GM12878 (cell line): Measurements from ENCODE around the gene MRPS18A. TPM values are rescaled to one million over a fixed set of nuclear protein-coding genes. Genes with fewer than 3 reads are reported as not detected.
A peak's percentile ranks its signal among the peaks of the same experiment; 100 is the strongest.

Experiments
- ATAC-seq: fragments of 200-7000 bp; cut with Tn5 transposase; 3 replicates; pipeline ENCODE4 v1.9.1; 2020; ENCODE audit warnings: mild to moderate bottlenecking, moderate library complexity
- BruUV-seq: library from RNA; stranded (reverse); fragments of 400-500 nt; replicated peaks from 2 replicates; lab custom pipeline; 2021; lab: Mats Ljungman, UMichigan
- CTCF ChIA-PET: fragments of 300-600 bp; sonication (Branson Sonifier 250); formaldehyde crosslinking; extraction: SDS; loops from one replicate; lab custom pipeline; 2021; ENCODE audit warnings: inconsistent platforms; lab: Yijun Ruan, JAX
- POLR2A ChIA-PET: fragments of 350-600 bp; formaldehyde crosslinking; extraction: SDS; loops from one replicate; lab custom pipeline; 2021; ENCODE audit warnings: inconsistent platforms; lab: Charles Lee
- RAD21 ChIA-PET: fragments of 300-600 bp; sonication (Branson Sonifier 250); formaldehyde crosslinking; loops from one replicate; lab custom pipeline; 2023; ENCODE audit warnings: antibody characterized with exemption; ENCODE audit not compliant: unreplicated experiment; lab: Charles Lee
- SMC1A ChIA-PET: fragments of 300-600 bp; sonication (Branson Sonifier 250); formaldehyde crosslinking; loops from one replicate; lab custom pipeline; 2023; ENCODE audit not compliant: unreplicated experiment, uncharacterized antibody; lab: Charles Lee
- DNase-seq: peaks from one replicate; pipeline ENCODE4 v3.0.0-alpha.2; 2011; ENCODE audit warnings: low read depth, low spot score
- FAIRE-seq: peaks from 3 replicates; lab custom pipeline; 2011; peaks lifted over from hg19 to GRCh38; lab: Jason Lieb, UNC
- H2AFZ ChIP-seq: 2 replicates; pipeline ENCODE4 v1.6.0; 2011; ENCODE audit warnings: low read depth, low read length, control low read depth; ENCODE audit not compliant: control insufficient read depth
- H3K27ac ChIP-seq: 2 replicates; pipeline ENCODE4 v1.5.1; 2011; ENCODE audit warnings: control low read depth; ENCODE audit not compliant: control insufficient read depth, insufficient read depth
- H3K27me3 ChIP-seq, 2 experiments: replicated peaks in 1 of 2; 2 replicates each; pipeline versions ENCODE4 v1.6.0 to v1.6.1; 2011; ENCODE audit warnings: low read length in 1 of 2; ENCODE audit not compliant: control insufficient read depth in 2 of 2, insufficient read depth in 2 of 2
- H3K36me3 ChIP-seq, 2 experiments: 2 replicates each; pipeline ENCODE4 v1.5.1; 2011; ENCODE audit warnings: low read length in 1 of 2; ENCODE audit not compliant: control insufficient read depth in 2 of 2, insufficient read depth in 2 of 2
- H3K4me1 ChIP-seq: 2 replicates; pipeline ENCODE4 v1.6.1; 2011; ENCODE audit warnings: mild to moderate bottlenecking, low read length, moderate library complexity, mixed read lengths; ENCODE audit not compliant: control insufficient read depth, insufficient read depth
- H3K4me2 ChIP-seq: 2 replicates; pipeline ENCODE4 v1.6.0; 2011; ENCODE audit warnings: control low read depth; ENCODE audit not compliant: control insufficient read depth, insufficient read depth
- H3K4me3 ChIP-seq: fragments of 200-600 bp; sonication (generic); 2 replicates; pipeline ENCODE4 v1.5.1; 2016
- H3K79me2 ChIP-seq: 2 replicates; pipeline ENCODE4 v1.6.0; 2011; ENCODE audit warnings: low read length; ENCODE audit not compliant: control insufficient read depth, insufficient read depth
- H3K9ac ChIP-seq: 2 replicates; pipeline ENCODE4 v1.8.0; 2011; ENCODE audit warnings: low read length, control low read depth, mixed read lengths; ENCODE audit not compliant: control insufficient read depth, insufficient read depth
- H3K9me3 ChIP-seq: replicated peaks from 3 replicates; pipeline ENCODE4 v1.5.1; 2011; ENCODE audit warnings: mild to moderate bottlenecking, low read length; ENCODE audit not compliant: control insufficient read depth, insufficient read depth
- H4K20me1 ChIP-seq: 2 replicates; pipeline ENCODE4 v1.6.0; 2011; ENCODE audit not compliant: control insufficient read depth, insufficient read depth
- BACH1 ChIP-seq: fragments of 450-650 bp; IDR thresholded peaks from 2 replicates; pipeline ENCODE4 v1.6.1; 2017; ENCODE audit warnings: mild to moderate bottlenecking, borderline replicate concordance
- BMI1 ChIP-seq: fragments of 450-650 bp; IDR thresholded peaks from 2 replicates; pipeline ENCODE4 v1.6.1; 2016; ENCODE audit warnings: mild to moderate bottlenecking, moderate library complexity, borderline replicate concordance
- EP300 ChIP-seq, 2 experiments: fragments of 150-350 bp in 1 of 2; IDR thresholded peaks; 2 replicates each; pipeline ENCODE4 v1.6.1; 2011 to 2012; ENCODE audit warnings: low read depth in 2 of 2, low read length in 2 of 2, borderline replicate concordance in 1 of 2, improper control_type of control experiment in 1 of 2, inconsistent platforms in 1 of 2; ENCODE audit not compliant: control insufficient read depth in 1 of 2
- EZH2 ChIP-seq: IDR thresholded peaks from 2 replicates; pipeline ENCODE4 v1.6.1; 2012; ENCODE audit warnings: low read depth, mild to moderate bottlenecking, control low read depth, inconsistent platforms, low read length, borderline replicate concordance; ENCODE audit not compliant: control insufficient read depth
- HCFC1 ChIP-seq: fragments of 150-350 bp; IDR thresholded peaks from 2 replicates; pipeline ENCODE4 v1.6.1; 2014; ENCODE audit warnings: low read length
- HDAC6 ChIP-seq: fragments of 200-600 bp; sonication (generic); IDR thresholded peaks from one replicate; pipeline ENCODE4 v1.8.0; 2017; ENCODE audit warnings: antibody characterized with exemption; ENCODE audit not compliant: unreplicated experiment
- IKZF2 ChIP-seq, 2 experiments: fragments of 450-650 bp; IDR thresholded peaks; 2 replicates each; pipeline ENCODE4 v1.6.1; 2017; ENCODE audit warnings: mild to moderate bottlenecking in 2 of 2, moderate library complexity in 2 of 2
- KDM1A ChIP-seq: fragments of 200-600 bp; sonication (generic); IDR thresholded peaks from 2 replicates; pipeline ENCODE4 v1.6.1; 2016; ENCODE audit warnings: borderline replicate concordance
- NRF1 ChIP-seq: conservative IDR thresholded peaks from 2 replicates; pipeline ENCODE4 v1.6.1; 2011; ENCODE audit warnings: mild to moderate bottlenecking, low read depth, low read length, improper control_type of control experiment
- RAD51 ChIP-seq: fragments of 450-650 bp; IDR thresholded peaks from 2 replicates; pipeline ENCODE4 v1.6.1; 2016; ENCODE audit warnings: moderate library complexity, mild to moderate bottlenecking, inconsistent platforms
- RBBP5 ChIP-seq: fragments of 200-600 bp; sonication (generic); conservative IDR thresholded peaks from 2 replicates; pipeline ENCODE4 v1.6.1; 2016
- SPI1 ChIP-seq: IDR thresholded peaks from 2 replicates; pipeline ENCODE4 v1.6.1; 2011; ENCODE audit warnings: low read depth, mild to moderate bottlenecking, low read length, moderate library complexity, borderline replicate concordance; ENCODE audit not compliant: insufficient read depth
- WRNIP1 ChIP-seq: IDR thresholded peaks from 2 replicates; pipeline ENCODE4 v1.6.1; 2011; ENCODE audit warnings: low read depth, low read length, improper control_type of control experiment, borderline replicate concordance
- YBX1 ChIP-seq: fragments of 450-650 bp; IDR thresholded peaks from 2 replicates; pipeline ENCODE4 v1.6.1; 2016; ENCODE audit warnings: antibody characterized with exemption
- ZNF384 ChIP-seq: IDR thresholded peaks from 2 replicates; pipeline ENCODE4 v1.6.1; 2012; ENCODE audit warnings: low read depth, mild to moderate bottlenecking, low read length, improper control_type of control experiment, borderline replicate concordance
- WGBS: methylation state at CpG from one replicate; pipeline ENCODE4 v1.1.6; 2016; ENCODE audit warnings: low lambda C conversion rate; ENCODE audit not compliant: insufficient replicate concordance, insufficient coverage; ENCODE audit errors: missing lambda C conversion rate; 5-methylcytosine and 5-hydroxymethylcytosine counted together
- in situ Hi-C: fragments of 300-500 bp; cut with MboI; formaldehyde crosslinking; loops from 9 replicates; pipeline ENCODE4 v1.14.3; 2018; ENCODE audit warnings: mixed read lengths
- intact Hi-C: fragments of 100-400 bp; cut with micrococcal nuclease; formaldehyde crosslinking; loops from one replicate; pipeline ENCODE4 v1.14.2; 2022; ENCODE audit not compliant: unreplicated experiment
- polyA plus RNA-seq, 11 experiments: library from polyadenylated mRNA; depleted of rRNA in 4 of 11; unstranded in 6 of 11; stranded (reverse) in 5 of 11; fragments of >200 nt; fragmentation: Nextera tagmentation in 4 of 11; fragmentation: Illumina TruSeq in 1 of 11; extraction: Ambion mirVana in 4 of 11; extraction: Trizol in 1 of 11; gene quantifications; 1 replicate in 1 of 11; 2 replicates in 10 of 11; pipeline versions ENCODE4 v1.2.1 to v1.2.3, GENCODE V29; 2011 to 2016; ENCODE audit warnings: inconsistent platforms in 2 of 11, missing spikeins in 2 of 11, low read depth in 1 of 11
- total RNA-seq, 4 experiments: library from RNA; depleted of rRNA in 3 of 4; stranded (reverse); fragments of >200 nt in 3 of 4; fragmentation: Illumina TruSeq in 1 of 4; extraction: Trizol in 1 of 4; gene quantifications; 2 replicates each; pipeline versions ENCODE4 v1.2.1 to v1.2.3, GENCODE V29; 2013 to 2021
- TF ChIP-seq, protein P1 (sequence below): fragments of 450-650 bp; IDR thresholded peaks from 2 replicates; pipeline ENCODE4 v1.6.1; 2017; ENCODE audit warnings: antibody characterized with exemption, mild to moderate bottlenecking, moderate library complexity
- TF ChIP-seq, protein P2 (sequence below): fragments of 150-350 bp; IDR thresholded peaks from 2 replicates; pipeline ENCODE4 v1.6.1; 2014; ENCODE audit warnings: mild to moderate bottlenecking, low read depth, low read length
- TF ChIP-seq, protein P3 (sequence below): fragments of 450-650 bp; IDR thresholded peaks from 2 replicates; pipeline ENCODE4 v1.6.1; 2014; ENCODE audit warnings: mild to moderate bottlenecking

Gene MRPS18A
- total and polyA plus RNA-seq, 10 of the 15 experiments (the other 5 are each of a cell fraction or from before 2014, with no cell fraction given) = 66.3 to 158 (median 98.7) TPM

DNA sequence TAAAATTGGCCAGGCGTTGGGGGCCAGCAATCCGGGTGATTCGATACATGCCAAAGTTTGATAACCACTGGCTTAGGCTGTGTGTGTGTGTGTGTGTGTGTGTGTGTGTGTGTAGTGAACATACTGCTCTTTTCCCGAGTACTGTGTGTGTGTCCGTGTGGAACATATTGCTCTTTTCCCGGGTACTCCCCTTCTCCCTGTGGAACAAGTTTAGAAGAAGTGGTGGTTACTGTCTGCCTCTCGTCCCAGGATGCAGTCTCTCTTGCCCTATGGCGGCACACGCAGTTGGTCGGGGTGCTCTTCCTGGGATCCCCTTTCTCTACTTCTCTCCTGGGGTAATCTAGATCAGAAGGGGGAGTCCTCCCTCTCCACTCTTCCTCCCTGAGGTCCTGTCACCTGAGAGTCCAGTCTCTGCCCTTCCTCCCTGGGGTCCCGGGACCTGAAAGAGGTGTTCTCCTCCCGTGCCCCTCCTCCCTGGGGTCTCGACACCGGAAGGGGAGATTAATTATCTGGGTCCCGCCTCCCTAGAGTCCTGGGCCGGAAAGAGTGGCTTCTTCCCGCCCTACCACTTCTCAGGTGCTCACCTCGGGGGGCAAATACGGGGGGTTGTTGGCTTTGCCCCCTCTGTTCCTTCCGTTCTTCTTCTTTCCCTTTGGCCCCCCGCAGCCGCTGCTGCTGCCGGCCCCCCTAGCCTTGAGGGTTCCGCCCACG, 59.0 kb downstream of the MRPS18A start:
- RAD21 ChIA-PET = interaction anchor here (1.0 to 1.9 kb wide), 8 partner anchors 28 to 445 kb away, joined by 3 to 9 read pairs (median 4); partner anchors contain the start of genes POLH and XPO5
- H2AFZ ChIP-seq = peak overlapping the region; percentile 61
- peaks cover 22% of the 10 kb centered on the region for H3K79me2 ChIP-seq
- DNase-seq (no peak), FAIRE-seq (peak; percentile 54), ATAC-seq (peak; percentile 45)
- H3K9ac ChIP-seq = peak overlapping the region; percentile 64
- BruUV-seq = TSS peak; percentile 76
- POLR2A ChIA-PET = interaction anchor here (0.6 to 2.9 kb wide), 15 partner anchors 8 to 591 kb away, joined by 3 to 16 read pairs (median 7); partner anchors contain the start of genes MRPS18A, POLH, RSPH9 and VEGFA
- CTCF ChIA-PET = interaction anchor here (0.7 to 2.3 kb wide), 7 partner anchors 16 to 639 kb away, joined by 4 to 16 read pairs (median 7); partner anchors contain the start of gene RSPH9
- H3K4me2 ChIP-seq = peak overlapping the region; percentile 78
- peak overlapping the region; percentile 69 for H3K27ac ChIP-seq
- peaks cover 20% of the 10 kb centered on the region for H3K4me1 ChIP-seq
- in situ Hi-C loops = no loop called here
- SMC1A ChIA-PET = interaction anchor here (1.0 to 2.1 kb wide), 6 partner anchors 11 to 644 kb away, joined by 3 to 7 read pairs (median 5); partner anchors contain the start of genes PPP2R5D and RSPH9
- H3K36me3 ChIP-seq = peaks cover 10 to 27% of the 10 kb centered on the region in 2 experiments
- WGBS = 3% methylated on average over 23 of the region's 25 CpGs
- peak overlapping the region; percentile 75 for H3K4me3 ChIP-seq
- intact Hi-C loops = no loop called here
- H3K9me3 ChIP-seq = no peaks in the 10 kb centered on the region
- no peaks in the 10 kb centered on the region for H3K27me3 ChIP-seq
- no peaks in the 10 kb centered on the region for H4K20me1 ChIP-seq
- TF ChIP-seq, protein P1, sequence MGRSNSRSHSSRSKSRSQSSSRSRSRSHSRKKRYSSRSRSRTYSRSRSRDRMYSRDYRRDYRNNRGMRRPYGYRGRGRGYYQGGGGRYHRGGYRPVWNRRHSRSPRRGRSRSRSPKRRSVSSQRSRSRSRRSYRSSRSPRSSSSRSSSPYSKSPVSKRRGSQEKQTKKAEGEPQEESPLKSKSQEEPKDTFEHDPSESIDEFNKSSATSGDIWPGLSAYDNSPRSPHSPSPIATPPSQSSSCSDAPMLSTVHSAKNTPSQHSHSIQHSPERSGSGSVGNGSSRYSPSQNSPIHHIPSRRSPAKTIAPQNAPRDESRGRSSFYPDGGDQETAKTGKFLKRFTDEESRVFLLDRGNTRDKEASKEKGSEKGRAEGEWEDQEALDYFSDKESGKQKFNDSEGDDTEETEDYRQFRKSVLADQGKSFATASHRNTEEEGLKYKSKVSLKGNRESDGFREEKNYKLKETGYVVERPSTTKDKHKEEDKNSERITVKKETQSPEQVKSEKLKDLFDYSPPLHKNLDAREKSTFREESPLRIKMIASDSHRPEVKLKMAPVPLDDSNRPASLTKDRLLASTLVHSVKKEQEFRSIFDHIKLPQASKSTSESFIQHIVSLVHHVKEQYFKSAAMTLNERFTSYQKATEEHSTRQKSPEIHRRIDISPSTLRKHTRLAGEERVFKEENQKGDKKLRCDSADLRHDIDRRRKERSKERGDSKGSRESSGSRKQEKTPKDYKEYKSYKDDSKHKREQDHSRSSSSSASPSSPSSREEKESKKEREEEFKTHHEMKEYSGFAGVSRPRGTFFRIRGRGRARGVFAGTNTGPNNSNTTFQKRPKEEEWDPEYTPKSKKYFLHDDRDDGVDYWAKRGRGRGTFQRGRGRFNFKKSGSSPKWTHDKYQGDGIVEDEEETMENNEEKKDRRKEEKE = no peak
- TF ChIP-seq NRF1 (no peak), IKZF2 (IDR thresholded peaks at IDR 0.05) (peak in 1 of 2 experiments; percentile 30; a peak in 2 of 4 replicates), RBBP5 (no peak), BMI1 (no peak), ZNF384 (no peak), RAD51 (no peak), KDM1A (no peak), EP300 (IDR thresholded peaks at IDR 0.05; ENCODE audit: borderline replicate concordance in 1 of 2, control insufficient read depth in 1 of 2, low read depth in 2 of 2, low read length in 2 of 2) (0 out of 4 replicates have a peak, but pooled peaks of 1 of the 2 experiments have one; percentile 18), HDAC6 (no peak), YBX1 (no peak), HCFC1 (no peak), BACH1 (0 out of 2 replicates have a peak, but pooled peaks have one; percentile 49), SPI1 (no peak), EZH2 (no peak), WRNIP1 (no peak)
- TF ChIP-seq, protein P2, sequence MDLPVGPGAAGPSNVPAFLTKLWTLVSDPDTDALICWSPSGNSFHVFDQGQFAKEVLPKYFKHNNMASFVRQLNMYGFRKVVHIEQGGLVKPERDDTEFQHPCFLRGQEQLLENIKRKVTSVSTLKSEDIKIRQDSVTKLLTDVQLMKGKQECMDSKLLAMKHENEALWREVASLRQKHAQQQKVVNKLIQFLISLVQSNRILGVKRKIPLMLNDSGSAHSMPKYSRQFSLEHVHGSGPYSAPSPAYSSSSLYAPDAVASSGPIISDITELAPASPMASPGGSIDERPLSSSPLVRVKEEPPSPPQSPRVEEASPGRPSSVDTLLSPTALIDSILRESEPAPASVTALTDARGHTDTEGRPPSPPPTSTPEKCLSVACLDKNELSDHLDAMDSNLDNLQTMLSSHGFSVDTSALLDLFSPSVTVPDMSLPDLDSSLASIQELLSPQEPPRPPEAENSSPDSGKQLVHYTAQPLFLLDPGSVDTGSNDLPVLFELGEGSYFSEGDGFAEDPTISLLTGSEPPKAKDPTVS = no peak
- TF ChIP-seq, protein P3, sequence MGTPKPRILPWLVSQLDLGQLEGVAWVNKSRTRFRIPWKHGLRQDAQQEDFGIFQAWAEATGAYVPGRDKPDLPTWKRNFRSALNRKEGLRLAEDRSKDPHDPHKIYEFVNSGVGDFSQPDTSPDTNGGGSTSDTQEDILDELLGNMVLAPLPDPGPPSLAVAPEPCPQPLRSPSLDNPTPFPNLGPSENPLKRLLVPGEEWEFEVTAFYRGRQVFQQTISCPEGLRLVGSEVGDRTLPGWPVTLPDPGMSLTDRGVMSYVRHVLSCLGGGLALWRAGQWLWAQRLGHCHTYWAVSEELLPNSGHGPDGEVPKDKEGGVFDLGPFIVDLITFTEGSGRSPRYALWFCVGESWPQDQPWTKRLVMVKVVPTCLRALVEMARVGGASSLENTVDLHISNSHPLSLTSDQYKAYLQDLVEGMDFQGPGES = no peak
